HG02623 (cell line): ENCODE measurements around the gene NAA25.

Experiments
- ATAC-seq: cut with Tn5 transposase; IDR thresholded peaks from one replicate; pipeline ENCODE4 v1.9.1; 2021; ENCODE audit warnings: moderate library complexity; ENCODE audit not compliant: unreplicated experiment

Gene NAA25

DNA sequence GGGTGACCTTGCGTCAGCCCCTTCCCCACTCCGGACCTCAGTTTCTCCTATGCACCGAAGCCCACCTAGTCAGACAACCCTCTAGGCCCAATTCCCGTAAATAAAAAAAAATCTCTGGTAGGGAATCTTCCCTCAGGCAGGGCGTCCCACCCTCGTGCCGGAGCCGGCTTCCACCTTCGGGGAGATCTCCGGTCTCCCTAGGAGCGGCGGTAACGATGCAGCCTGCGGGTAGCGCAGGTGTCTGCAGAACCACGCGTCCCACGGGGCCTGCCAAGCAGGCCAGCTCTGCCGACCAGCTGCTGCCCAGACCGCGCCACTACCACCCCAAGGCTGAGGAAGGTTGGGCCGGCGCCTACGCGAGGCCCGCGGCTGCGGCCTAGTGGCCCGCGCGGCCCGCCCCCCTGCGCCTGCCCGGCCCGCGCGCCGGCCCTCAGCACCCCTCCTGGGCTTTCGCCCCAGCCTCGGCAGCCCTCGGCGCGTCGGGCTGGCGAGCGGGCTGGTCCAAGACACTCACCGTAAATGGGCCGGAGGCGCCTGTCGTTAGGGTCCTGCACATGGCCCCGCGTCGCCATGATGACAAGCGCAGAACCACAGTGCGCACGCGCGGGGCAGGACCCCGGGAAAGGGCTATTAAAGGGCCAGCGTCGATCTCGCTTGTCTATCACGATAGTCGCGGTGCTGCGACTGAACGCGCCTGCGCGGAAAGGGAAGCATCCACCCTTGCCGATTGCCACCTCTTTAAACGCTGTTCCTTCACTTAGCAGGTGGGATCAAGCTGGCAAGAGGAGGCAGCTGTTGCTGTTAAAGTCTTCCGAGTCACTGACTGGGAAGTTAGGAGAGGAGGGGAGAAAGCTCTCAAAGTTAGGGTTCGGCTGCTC, at the start of gene NAA25:
Gene NAA25, minus strand, starts transcription at position 582 of the 878 bp plus-strand sequence. Its CDS starts 10 bp downstream, at position 572.
- peak; percentile 67 for ATAC-seq

GRCh38 chr12:112153893-112154219, 45.3 kb upstream of the NAA25 start:
- no peak for ATAC-seq

DNA sequence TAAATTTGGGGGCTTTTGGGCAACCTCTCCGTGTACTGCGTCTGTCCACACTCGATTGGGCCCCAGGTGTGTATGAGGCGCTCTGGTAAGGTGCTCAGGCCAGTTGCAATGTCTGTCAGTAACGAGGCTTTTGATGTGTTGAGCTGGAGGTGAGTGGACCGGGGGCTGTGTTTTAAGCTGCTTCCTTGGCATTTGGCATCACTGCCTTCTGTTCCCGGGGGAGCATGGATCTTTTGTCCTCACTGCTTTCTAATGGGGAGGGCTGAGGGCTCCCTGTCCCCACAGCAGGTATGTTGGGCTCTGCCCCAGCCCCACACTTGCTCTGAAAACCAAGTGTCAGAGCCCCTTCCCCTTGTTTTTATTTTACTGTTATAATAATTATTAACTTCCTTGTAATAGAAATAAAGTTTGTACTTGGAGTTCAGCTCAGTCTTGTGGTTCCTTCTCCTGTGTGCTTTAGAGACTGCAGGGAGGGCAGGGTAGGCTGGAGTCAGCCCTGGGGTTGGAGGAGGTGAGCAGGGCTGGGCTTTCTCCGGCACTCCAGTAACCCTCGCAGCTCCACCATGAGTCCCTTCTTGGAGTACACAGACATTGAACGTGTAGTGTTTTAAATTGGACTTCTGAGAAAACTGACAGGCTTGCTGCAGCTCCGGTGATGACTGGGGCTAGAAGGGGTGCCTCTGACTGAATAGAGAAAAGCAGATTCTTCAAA, 44.8 kb upstream of the NAA25 start:
- ATAC-seq: no peak

- no peak for ATAC-seq
Observed at GRCh38 chr12:112151766-112152541, 43.4 kb upstream of the NAA25 start.

GRCh38 chr12:112149596-112149995, 41.0 kb upstream of the NAA25 start:
- ATAC-seq: no peak

DNA sequence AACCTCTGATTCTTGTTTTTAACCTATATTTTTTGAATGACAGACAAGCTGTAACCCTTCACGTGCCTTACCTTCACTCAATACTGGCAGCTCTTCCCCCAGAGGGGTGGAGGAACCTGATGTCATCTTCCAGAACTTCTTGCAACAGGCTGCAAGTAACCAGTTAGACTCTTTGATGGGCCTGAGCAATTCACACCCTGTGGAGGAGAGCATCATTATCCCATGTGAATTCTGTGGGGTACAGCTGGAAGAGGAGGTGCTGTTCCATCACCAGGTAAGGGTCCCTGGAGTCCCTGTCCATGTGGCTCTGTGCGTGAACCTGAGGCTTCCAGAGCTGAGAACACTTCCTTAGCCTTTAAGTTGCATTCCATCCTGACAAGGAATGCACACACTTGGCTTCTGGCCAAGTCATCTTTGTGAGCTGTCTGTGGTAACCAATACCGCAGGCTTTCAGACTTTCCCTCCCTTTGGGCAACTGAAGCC, 39.5 kb upstream of the NAA25 start:
- no peak for ATAC-seq

DNA sequence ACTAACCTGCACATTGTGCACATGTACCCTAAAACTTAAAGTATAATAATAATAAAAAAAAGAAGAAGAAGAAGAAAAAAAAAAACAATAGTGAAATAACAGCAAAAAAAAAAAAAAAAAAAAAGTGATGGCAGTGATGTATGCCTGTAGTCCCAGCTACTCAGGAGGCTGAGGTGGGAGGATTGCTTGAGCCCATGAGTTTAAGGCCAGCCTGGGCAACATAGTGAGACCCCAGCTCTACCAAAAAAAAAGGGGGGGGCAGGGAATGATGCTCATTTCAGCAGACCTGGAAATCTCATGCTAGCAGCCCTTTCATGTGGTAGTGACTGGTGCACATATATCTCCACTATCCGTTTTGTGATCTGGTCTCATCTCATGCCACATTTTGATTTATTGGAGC, 37.5 kb upstream of the NAA25 start:
- ATAC-seq: no peak

DNA sequence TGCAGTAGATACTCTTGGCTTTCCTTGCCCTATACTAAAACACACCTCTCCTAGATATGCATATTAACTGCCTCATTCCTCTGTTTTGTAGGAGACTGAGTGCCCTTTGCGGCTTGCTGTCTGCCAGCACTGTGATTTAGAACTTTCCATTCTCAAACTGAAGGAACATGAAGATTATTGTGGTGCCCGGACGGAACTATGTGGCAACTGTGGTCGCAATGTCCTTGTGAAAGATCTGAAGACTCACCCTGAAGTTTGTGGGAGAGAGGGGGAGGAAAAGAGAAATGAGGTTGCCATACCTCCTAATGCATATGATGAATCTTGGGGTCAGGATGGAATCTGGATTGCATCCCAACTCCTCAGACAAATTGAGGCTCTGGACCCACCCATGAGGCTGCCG, 32.1 kb upstream of the NAA25 start:
- ATAC-seq: no peak

DNA sequence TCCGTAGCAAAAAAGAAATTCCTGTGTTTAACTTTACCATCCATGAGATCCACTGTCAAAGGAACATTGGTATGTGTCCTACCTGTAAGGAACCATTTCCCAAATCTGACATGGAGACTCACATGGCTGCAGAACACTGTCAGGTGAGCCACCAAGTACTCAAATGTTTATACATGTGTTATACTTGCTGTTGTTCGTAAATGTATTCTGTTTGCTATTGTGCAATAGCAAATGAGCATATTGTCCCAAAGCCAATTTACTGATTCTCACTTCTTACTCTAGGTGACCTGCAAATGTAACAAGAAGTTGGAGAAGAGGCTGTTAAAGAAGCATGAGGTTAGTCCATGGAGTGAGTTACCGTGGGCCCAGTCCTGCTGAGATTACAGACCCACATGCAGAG, 26.1 kb upstream of the NAA25 start:
- no peak for ATAC-seq

- ATAC-seq: no peak
Observed at GRCh38 chr12:112133418-112133817, 24.8 kb upstream of the NAA25 start.

DNA sequence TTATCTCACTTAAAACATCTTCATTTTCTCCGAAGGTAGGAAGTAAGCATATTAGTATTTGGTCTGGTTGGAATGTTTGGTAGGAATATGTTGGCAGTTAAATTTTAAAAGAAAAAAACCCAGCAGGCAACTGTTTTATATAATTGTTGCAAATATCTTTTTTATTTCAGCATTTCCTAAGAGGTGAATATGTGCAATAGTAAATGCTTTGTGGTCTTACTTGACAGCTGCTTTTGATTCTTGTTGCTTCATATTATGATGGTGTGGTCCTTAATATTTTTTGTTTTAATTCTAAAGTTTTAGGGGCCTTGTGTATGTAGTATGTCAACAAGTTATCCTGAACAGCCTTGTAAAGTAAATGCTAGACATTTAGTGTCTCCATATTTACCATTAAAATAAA, 23.1 kb upstream of the NAA25 start:
- no peak for ATAC-seq

GRCh38 chr12:112130441-112130998, 21.9 kb upstream of the NAA25 start:
- peak; percentile 59 for ATAC-seq

DNA sequence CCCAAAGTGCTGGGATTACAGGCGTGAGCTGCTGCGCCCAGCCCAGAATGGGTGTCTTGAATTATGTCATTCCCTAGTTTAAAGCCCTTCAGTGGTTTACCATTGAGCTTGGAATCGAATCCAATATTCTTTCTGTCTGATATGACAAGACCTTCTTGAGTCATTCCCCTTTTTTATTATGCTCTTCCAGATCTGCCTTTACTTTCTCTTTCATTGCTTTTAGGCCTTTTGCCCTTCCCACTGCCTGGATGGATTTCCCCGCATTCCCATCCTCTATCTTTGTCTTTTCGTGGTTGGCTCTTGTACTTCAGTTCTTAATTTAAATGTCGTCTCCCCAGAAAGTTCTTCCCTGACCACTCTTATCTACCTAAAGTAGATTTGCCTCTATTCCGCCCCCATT, 18.3 kb upstream of the NAA25 start:
- ATAC-seq: no peak

DNA sequence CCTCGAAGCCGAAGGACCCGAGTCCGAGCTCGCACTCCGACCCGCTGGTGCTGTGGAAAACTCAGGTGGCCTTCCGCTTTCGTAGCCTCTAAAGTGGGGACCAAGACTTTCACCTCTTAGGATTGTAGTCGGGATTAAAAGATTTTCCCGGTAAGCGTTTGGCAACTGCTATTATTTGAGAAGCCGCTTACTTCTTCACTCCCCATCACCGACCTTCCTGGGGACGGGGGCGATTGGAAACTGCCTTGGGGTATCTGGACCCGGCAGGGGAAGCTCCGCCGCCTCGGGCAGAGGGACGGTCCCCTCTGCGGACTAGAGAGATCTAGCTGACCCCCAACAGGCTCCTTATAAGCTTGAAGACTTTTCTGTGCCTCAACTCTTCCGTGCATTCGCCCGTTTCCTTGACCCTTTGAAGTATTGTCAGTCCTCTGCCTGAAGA, 17.4 kb upstream of the NAA25 start:
- no peak for ATAC-seq

GRCh38 chr12:112125250-112125999, 16.8 kb upstream of the NAA25 start, which contains the start of gene TRAFD1:
Gene TRAFD1, plus strand, starts transcription at chr12:112125560. Its CDS starts 4,963 bp downstream, at chr12:112130523.
- ATAC-seq: peak; percentile 95

DNA sequence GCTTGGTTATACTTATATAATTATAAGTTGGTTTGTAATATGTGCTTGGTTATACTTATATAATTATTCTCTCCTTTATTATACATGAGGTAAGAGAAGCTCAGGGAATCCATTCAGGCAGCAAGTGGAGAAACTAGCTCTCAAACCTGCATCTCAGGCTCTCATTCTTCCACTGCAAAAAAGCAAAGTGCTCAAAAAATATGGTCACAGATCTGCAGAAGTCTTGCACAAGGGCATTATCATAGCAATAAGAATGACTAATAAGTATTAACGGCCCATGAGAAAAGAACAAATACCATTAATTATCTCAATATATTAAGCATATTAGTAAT, 16.3 kb upstream of the NAA25 start:
- ATAC-seq: no peak

- ATAC-seq: no peak
Observed at GRCh38 chr12:112122823-112123690, 14.5 kb upstream of the NAA25 start.

DNA sequence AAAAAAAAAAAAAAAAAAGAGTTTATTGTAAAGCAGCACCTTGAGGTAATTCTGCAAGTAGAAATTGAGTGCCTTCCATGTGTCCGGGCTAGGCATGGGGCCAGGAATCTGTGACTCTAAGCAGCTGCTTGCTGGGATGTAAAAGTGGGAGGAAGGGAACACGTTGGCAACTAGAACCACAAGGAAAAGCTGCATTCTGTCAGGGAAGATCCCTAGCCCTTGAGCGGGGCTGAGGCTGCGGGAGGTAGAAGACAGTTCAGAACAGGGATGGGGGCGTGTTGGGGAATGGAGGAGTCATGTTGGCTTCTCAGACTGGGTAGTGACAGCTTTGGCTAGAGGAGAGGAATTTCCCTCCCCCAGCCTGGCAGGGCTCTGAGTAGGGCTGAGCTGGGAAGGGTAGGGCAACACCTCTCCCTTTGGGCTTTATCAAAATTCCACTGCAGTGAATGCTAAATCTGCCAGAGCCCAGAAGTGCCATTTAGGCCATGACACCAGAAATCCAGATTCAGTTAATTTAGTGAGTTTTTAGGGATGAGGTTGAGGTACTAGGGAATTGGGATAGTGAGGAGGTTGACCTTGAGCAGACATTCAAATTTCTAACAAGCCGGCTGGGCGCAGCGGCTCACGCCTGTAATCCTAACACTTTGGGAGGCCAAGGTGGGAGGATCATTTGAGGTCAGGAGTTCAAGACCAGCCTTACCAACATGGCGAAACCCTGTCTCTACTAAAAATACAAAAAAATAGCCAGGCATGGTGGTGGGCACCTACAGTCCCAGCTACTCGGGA, 13.4 kb upstream of the NAA25 start:
- ATAC-seq: no peak

DNA sequence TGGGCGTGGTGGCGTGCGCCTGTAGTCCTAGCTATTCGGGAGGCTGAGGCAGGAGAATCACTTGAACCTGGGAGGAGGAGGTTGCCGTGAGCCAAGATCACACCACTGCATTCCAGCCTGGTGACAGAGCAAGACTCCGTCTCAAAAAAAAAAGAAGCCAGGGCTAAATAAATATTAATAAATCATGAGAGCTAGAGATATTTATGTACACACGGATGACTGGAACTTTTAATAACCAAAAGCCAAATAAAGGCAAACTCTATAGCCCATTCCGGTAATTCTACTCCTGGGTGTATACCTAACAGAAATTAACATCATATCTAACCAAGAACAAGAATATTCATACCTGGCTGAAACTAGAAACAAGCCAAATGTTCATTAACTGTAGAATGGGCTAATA, 9.1 kb upstream of the NAA25 start:
- no peak for ATAC-seq
